Measurements from ENCODE around the gene RPL29.

GRCh38 chr3:52018319-52019000 lies 22.8 kb upstream of the RPL29 start:
- TF ChIP-seq, protein P1, sequence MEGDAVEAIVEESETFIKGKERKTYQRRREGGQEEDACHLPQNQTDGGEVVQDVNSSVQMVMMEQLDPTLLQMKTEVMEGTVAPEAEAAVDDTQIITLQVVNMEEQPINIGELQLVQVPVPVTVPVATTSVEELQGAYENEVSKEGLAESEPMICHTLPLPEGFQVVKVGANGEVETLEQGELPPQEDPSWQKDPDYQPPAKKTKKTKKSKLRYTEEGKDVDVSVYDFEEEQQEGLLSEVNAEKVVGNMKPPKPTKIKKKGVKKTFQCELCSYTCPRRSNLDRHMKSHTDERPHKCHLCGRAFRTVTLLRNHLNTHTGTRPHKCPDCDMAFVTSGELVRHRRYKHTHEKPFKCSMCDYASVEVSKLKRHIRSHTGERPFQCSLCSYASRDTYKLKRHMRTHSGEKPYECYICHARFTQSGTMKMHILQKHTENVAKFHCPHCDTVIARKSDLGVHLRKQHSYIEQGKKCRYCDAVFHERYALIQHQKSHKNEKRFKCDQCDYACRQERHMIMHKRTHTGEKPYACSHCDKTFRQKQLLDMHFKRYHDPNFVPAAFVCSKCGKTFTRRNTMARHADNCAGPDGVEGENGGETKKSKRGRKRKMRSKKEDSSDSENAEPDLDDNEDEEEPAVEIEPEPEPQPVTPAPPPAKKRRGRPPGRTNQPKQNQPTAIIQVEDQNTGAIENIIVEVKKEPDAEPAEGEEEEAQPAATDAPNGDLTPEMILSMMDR (IDR thresholded peaks at IDR 0.05; ENCODE audit: insufficient read depth, low read length, poor library complexity, severe bottlenecking): no peak
- TF ChIP-seq EZH2phosphoT487 (conservative IDR thresholded peaks at IDR 0.05; ENCODE audit: low read length): no peak

Measured in SU-DHL-6 (cell line).